A673 (cell line): ENCODE data around the gene PLAAT4.

ENCODE experiments used
- CTCF ChIP-seq: fragments of 300-800, 200-600 bp; sonication (generic); conservative IDR thresholded peaks from 2 replicates; pipeline ENCODE4 v1.5.1; 2017; ENCODE audit warnings: low read depth, mild to moderate bottlenecking, antibody characterized with exemption, low read length, moderate library complexity, mixed read lengths
- EZH2 ChIP-seq: fragments of 200-600 bp; sonication (generic); IDR thresholded peaks from 2 replicates; pipeline ENCODE4 v1.6.1; 2017; ENCODE audit warnings: borderline replicate concordance, low read depth, mild to moderate bottlenecking, mixed read lengths, antibody characterized with exemption, low read length; ENCODE audit not compliant: poor library complexity, severe bottlenecking

DNA sequence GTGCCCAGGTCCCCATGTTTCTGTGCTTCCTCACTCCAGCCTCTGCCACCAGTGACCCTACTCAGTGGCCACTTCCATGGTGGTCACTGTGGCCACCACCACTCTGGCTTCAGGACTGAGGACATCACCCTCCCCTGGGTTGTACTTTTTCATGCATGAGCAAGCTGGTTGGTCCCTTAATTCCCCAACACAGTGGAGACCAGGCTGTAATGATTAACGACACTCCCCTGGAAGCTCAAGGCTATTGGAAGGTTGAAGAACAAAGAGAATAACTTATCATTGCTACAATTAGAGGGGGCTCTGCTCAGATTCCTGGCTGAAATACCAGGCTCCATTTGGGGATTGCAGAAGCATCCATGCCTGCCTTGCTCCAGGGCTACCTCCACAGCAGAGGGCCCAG is 10.5 kb downstream of the PLAAT4 start:
- TF ChIP-seq EZH2: no peak
- TF ChIP-seq CTCF: no peak
